HG03342 (cell line): ENCODE data around the gene PRDX6.
"Not testable (repeated sequence)": the region's sequence is repeated elsewhere in the genome, so short reads cannot be mapped to it uniquely, and the experiment has no call there.

ENCODE experiments used
- ATAC-seq: cut with Tn5 transposase; IDR thresholded peaks from one replicate; pipeline ENCODE4 v1.9.1; 2021; ENCODE audit warnings: mild to moderate bottlenecking, moderate library complexity; ENCODE audit not compliant: unreplicated experiment

The PRDX6 gene

DNA sequence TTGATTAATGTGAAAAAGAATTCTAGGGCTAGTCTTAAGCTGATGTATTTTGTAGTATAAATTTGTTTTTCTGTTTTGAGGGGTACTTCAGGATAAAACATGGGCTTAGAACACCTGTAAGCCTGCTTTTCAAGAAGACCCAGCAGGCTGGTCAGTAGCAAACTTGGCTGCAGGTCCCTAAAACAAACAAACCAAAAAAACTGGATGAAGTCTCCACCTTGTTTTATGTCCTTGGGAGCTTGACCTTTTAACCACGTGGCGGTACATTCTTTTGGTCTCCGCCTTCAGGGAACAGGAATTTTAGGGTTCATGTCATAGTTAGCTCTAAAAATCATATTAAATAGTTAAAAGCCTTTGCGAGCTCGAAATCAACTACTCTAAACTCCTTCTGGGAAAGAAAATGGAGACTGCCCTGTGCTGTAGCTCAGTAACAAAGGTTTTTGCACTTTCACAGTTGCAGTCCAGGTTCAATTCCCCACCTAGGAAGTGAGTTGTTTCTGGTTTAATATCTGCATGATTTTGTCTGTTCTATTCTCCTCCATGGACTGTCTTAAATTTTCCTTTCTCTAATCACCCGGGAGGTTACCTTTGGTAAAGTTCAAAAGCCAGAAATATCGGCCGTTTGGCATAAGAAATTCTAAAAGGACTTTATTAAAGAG lies 18.6 kb downstream of the PRDX6 start:
- ATAC-seq: no peak

DNA sequence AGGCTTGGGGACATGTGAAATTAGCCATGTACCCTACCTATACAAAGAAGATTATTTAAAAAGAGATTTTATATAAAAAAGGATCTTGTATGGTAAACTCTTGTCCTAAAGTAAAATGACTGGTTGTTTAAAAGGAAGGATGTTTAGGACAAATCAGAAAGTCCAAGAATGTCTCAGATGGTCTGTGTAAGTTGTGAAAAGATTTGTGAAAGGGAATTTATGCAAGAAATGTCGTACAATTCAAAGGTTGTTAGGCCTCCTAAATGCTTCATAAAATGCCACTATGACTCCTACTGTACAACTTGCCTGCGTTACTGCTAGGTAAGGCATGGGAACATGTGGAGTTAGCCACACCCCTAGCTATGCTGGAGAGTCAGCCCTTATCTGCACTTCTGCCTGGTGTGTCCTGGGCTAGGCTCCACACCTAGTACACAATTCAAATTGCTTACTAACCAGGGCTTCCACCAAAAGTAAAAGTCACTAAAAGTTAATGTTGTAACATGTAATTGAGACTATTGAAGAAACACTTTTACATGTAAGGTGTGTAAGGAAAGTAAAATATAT lies 19.7 kb downstream of the PRDX6 start:
- no peak for ATAC-seq

DNA sequence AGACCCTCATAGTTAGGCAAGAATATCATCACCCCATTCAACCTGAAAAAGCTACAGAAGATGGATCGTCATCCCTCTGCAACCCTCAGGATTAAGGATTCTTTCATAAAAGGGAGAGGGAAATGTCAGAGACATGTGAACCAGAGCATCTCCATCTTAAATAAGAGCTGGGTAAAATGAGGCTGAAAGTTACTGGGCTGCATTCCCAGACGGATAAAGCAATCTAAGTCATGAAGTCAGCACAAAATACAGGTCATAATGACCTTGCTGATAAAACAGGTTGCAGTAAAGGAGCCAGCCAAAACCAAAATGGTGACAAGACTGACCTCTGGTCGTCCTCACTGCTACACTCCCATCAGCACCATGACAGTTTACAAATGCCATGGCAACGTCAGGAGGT lies 22.6 kb downstream of the PRDX6 start:
- ATAC-seq: no peak

DNA sequence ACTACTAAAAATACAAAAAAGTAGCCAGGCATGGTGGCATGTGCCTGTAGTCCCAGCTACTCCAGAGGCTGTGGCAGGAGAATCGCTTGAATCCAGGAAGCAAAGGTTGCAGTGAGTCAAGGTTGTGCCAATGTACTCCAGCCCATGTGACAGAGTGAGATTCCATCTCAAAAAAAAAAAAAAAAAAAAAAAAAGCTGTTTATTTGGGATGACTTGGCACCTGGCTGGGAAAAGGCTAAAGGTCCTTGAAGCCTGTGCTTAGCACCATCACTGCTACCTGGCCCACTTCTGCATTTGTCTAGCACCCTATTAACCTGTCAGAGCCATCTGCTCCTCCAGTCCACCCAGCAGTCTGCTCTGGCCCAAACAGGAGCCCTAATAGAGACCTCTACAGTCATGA lies 25.0 kb downstream of the PRDX6 start:
- ATAC-seq: no peak

DNA sequence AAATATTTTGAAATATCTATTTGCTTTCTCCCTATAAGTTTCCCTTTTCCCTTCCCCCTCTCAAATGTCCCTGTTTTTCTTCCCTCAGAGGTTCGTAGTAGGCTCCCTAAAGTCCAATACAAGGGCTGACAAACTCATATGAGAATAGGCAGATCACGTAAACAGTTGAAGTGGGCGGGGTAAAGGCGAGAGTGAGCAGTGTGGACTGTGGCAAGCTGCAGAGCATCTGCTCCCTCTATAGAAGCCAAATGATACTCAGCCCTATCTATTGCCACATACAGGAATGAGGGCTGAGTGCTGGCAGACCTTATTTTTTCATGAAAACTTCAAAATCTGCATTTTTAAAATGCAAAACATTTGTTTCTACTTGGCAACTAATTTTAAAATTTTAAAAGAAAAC lies 26.3 kb downstream of the PRDX6 start:
- no peak for ATAC-seq

DNA sequence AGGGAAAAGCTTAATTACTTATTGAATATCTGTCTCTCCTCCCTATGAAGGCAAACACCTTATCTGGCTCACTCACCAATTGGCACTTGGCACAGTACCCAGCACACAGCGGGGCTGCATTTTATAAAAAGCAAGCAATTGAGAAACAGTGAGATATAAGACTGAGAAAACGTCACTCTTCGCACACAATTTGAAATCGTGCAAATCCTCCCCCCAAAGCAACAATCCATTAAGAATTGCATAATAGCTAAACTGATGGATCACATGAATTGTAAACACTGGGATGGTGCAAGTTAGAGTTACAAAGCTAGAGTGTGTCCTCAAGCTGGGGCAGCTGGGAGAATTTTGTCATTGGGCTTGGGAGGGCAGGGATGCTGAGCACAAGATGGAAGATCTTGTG lies 27.1 kb downstream of the PRDX6 start:
- ATAC-seq: no peak

DNA sequence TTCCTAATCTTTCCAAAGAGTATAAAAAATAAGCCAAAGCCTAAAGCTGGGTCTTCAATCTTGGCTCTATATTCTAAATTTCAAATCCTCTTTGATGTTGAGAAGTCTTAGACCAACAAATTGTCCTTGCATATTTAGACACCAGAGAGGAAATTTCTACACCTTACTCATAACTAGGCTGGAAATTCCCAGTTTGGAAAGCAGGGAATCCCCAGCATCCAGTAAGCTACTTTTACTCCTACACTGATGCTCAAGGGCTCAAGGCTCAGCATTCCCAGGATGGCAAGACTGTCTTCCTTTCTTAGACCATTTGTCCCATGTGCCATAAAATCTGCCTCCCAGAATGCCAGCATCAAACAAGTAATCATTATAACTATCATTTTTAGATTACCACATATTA lies 28.3 kb downstream of the PRDX6 start:
- no peak for ATAC-seq

DNA sequence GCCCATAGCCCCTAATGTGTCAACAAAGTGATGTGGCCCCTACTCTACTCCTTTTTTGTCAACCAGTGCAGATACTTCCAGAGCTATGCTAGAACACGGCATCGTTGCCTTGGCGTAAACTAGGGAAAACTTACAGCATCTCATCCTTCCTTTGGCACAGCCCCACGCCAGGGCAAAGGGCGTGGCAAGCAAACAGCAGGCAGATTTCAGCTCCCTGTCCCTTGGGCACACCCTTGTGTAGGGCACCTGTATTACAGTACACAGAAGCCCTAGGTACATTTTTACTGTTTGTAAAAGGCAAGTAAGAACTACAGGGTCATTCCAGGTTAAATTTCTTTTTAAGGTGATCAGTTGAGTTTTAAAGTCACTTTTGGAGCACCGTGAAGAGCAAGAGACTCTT lies 29.3 kb downstream of the PRDX6 start:
- ATAC-seq: no peak

DNA sequence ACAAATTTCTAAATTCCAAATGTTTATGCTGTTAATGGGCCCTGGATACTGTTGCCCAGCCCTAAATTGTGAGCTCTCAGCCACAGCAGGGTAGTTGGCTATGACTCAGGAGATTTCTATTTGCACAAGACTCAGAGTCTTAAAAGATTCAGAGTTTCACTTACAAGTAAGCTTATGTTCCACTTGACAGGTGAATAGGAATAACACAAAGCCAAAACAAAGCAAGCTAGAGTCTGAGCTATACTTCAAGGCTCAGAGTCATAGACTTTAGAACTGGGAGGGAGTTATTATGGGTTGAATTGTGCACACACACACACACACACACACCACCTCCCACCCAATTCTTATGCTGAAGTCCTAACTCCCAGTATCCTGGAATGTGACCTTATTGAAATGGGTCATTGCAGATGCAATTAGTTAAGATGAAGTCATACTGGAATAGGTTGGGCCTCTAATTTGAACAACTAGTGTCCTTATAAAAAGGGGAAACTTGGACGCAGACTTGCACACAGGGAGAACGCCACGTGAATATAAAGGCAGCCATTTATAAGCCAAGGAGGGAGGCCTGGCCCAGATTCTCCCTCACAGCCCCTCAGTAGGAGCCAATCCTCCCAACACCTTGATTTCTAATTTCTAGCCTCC lies 30.2 kb downstream of the PRDX6 start:
- no peak for ATAC-seq

DNA sequence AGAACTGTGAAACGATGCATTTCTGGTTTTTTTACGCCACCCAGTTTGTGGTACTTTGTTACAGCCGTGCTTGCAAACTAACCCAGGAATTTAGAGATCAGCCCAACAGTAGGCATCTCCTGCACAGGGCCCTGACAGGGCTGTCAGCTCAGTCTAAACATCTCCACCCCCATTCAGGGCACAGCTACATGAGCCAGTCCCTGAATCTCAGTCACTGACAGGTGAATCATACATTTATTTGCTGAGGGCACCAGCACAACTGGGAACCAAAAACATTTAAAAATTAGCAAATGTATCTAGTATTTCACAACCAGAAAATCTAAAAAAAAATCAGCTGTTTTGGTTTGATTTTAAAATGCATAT lies 30.7 kb downstream of the PRDX6 start:
- ATAC-seq: no peak

DNA sequence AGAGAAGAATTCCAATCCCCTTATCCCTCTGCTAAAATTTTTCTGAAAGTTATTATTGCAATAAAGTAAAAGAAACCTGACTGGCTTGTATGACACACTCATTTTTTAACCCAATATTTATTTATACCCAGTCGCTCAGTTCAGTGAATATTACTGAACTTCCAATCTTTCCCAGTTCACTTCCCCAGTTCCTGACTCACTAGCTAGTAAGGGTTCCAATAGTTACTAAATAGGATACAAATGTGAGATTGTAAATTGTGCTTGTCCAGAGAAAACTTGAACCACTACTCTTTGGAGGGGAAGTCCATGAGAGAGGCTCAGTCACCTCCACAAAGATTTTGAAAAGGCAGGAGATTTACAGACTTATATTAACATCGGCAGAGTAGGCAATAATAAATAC lies 31.4 kb downstream of the PRDX6 start:
- no peak for ATAC-seq

DNA sequence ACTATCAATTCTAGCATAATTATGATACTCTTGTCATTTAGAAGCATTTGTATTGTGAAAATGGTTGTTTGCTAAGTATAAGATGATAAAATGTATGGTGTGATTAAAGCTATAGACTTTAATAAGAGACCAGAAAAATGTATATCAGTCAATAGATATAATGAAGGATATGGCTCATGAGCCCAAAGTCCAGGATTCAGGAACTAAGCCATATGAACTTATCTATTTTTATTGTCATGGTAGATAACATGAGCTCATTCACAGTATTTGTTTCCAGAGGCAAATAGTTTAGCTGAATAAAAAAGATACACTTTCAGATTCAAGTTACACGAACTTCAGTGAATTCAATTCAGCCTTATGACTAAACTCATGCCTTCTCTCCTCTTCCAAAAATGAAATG lies 32.7 kb downstream of the PRDX6 start:
- ATAC-seq: no peak

DNA sequence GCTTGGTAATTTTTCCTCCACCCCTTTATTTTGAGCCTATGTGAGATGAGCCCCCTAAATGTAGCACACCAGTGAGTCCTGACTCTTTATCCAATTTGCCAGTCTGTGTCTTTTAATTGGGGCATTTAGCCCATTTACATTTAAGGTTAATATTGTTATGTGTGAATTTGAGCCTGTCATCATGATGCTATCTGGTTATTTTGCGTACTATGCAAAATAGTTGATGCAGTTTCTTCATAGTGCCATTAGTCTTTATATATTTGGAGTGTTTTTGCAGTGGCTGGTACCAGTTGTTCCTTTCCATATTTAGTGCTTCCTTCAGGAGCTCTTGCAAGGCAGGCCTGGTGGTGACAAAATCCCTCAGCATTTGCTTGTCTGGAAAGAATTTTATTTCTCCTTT lies 37.4 kb downstream of the PRDX6 start:
- ATAC-seq: not testable (repeated sequence)

DNA sequence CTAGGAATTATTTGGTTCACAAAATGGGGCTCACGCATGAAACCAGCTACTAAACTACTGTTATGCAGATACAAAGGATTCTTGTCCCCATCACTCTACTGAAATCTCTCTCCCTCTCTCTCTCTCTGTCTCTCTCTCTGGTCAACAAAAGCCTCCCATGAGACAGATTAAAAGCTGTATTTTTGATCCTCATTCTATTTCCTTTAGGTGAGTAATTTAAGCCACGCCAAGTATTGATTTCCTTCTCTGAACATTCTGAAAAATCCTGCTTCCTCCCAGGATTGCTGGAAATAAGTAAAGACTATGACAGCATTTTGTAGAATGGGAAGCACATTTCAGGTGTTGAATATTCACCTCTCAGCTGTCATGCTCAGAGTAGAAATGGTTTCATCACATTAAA lies 43.7 kb downstream of the PRDX6 start:
- ATAC-seq: no peak

DNA sequence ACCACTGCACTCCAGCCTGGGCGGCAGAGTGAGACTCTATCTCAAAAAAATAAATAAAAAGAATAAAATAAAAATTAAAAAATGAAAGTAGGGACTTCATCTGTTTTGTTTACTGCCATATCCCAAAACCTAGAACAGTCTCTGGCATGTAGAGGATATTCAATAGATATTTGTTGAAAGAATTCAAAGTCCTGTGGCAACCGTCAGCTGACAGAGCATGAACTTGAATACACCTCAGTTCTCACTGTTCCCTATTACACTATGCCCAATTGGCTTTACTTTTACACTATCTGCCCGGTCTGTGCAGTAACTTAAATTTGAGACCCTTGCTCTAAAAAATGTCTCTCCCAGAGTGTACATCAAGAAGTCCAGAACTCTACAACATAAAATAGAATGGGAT lies 46.2 kb downstream of the PRDX6 start:
- ATAC-seq: no peak

DNA sequence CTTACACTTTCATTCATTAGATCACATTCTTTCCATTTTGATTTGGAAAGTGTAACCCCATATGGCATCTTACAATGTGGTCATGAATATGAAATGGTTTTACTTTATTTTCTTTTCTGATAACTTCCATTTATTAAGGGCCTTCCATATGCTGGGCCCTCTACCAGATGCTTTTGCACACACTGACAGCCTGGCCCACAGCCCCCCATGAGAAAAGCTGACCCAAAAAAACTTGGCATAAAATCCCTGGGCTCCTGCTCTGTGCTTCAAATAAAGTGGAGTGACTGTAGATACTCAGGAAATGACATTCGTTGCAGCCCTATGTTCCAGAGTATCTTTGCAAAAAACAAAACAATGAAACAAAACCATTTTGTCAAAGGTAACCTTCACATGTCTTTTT lies 48.8 kb downstream of the PRDX6 start:
- ATAC-seq: no peak

DNA sequence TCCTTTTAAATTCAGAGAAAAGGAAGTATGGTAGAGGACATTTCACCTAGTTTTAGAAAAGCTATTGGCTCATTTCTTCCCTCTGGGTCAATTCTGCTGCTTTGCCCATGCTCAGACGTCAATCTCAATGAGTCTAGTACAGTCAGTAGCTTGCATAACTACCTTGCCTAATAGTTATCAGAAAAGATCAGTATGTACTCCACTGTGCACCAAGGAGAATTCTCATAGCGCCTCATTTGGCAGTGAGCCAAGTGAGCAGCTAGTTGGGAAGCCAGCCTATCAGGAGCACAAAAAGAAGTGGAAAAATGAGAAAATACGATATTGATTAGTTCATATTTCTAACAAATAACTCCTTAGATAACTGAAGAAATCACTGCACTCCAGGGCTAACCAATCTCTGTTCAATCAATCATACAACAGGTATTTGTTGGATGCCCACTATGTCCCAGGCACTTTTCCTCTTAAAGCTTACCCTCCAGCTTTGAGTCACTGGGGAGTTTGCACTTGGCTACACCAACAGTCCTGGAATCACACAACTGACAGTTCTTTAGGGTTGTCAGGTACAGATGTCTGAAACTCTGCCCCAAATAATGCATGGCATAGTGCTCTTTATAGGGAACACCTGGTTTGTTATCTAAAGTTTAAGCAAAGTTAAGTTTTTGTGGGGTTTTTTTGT lies 50.2 kb downstream of the PRDX6 start:
- ATAC-seq: no peak

DNA sequence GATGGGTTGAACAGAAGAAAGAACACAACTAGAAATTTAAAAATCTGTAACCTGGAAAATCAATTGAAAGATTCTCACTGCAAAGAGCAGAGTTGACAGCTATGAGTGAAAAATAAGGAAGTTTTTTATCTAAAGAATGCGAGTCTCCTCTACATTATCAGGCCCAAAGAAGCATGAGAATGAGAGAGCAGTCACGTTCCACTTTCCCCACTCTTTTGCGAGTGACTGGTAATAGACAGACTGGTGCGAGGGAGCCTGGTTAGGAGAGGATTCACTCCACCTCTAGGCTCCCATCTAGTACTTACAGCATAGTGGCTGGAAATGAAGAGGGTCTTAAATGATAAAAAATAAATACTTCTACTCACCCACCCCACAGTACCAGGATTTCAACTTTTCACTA lies 52.0 kb downstream of the PRDX6 start:
- no peak for ATAC-seq

DNA sequence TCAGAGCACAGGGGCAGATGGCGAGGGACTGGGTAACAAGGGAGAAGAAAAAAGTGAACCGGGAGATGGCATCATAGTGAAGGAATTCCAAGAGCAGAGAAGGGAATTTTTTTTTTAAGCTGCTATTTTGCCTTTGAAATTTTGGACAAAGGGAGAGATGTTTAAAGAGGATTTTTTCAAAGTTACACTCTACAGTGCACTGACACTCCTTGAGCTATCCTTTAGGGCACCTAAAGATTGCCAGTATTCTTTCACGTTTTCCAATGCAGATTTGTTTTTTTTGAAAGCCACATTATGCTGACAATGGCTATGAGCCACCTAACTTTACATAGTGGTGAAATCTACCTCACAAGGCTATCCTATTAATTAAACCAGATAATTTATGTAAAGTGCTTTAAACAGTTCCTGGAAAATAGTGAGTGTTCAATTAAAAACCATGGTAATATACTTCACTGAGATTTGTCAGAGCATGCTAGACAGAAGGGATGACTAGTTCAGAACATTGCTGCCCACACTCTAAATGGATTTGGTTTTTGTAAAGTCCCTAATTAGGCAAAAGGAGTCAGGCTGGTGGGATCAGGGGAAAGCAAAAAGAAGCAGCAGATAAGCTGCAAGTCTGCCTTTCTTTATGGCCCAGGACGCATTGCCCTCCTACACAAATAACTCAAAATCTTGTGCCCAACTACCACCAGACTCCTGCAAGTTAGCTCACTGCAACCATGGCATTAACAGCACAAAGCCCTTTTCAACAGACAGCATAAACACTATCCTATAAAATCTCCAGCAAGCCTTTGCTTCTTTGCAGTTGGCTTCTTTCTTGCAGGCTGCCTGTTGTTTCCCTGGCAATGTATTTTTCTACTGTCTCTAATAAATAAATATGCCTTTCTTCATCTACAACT lies 53.9 kb downstream of the PRDX6 start:
- no peak for ATAC-seq

DNA sequence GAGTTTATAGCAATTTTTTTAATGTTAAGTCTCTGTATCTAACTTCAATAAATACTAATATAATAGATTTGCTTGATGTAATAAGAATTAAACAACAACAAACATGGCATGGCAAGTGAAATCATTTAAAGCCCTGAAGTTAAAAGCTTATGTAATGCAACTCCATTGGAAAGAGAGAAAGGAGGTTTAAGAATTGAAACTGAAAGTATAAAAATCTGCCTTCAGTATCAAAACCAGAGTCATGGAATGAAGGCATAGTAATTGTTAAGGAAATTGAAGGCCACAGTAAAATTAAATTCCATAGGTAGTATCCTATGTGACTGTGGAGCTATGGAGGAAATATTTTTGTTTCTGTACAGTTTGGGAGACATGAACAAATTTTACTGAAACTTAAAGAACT lies 55.1 kb downstream of the PRDX6 start:
- ATAC-seq: no peak

DNA sequence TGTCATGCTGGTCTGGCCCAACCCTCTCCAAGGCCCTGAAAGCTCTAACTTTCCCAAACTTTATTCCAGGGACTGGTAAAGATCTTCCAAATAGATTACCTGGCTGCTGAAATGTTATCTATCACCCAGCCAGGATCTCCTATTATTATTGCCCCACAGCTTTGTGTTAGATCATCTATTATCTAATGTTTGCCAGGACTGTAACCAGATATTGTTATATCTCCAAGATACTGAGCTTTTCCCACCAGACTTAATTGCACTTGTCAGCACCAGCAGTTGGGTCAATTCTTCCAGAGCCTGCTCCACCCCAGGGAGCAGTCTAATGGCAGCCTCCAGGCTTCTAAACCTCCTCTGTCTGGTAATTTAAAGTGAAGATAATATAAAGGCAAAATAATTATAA lies 59.1 kb downstream of the PRDX6 start:
- ATAC-seq: no peak
